Uterus (tissue), 2 donors: ENCODE data around the gene NT5C3B.

ENCODE experiments used
- POLR2A ChIP-seq, 2 donors: fragments of 450-650 bp; IDR thresholded peaks; one replicate each; pipeline ENCODE4 v1.6.1; 2016; ENCODE audit warnings: antibody characterized with exemption in 2 of 2, mild to moderate bottlenecking in 1 of 2, moderate library complexity in 1 of 2
- TF ChIP-seq, protein P1 (sequence below), 4 experiments: fragments of 200-600 bp in 2 of 4; fragments of 450-650 bp in 2 of 4; sonication (generic) in 2 of 4; IDR thresholded peaks; one replicate each; pipeline ENCODE4 v1.5.1; 2016 to 2019; ENCODE audit warnings: antibody characterized with exemption in 4 of 4, mild to moderate bottlenecking in 2 of 4, moderate library complexity in 1 of 4

DNA sequence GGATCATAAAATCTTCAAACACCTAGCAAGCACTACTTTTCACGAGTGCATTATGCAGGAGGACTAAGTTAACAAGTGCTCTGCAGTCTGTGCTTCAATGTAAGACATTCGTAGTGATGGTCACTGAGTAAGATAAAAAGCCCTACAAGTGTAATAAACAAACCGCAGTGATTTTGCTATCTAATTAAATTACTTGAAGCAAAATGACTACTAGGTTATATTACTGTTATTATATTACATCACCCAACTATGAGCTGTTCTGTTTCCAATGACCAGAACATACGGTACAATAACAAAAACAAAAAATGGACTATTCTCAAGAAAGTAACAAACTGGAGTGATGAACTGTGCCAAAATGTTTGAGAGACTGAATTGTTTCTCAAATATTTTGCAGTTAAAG is 12.8 kb upstream of the NT5C3B start:
- TF ChIP-seq, protein P1, sequence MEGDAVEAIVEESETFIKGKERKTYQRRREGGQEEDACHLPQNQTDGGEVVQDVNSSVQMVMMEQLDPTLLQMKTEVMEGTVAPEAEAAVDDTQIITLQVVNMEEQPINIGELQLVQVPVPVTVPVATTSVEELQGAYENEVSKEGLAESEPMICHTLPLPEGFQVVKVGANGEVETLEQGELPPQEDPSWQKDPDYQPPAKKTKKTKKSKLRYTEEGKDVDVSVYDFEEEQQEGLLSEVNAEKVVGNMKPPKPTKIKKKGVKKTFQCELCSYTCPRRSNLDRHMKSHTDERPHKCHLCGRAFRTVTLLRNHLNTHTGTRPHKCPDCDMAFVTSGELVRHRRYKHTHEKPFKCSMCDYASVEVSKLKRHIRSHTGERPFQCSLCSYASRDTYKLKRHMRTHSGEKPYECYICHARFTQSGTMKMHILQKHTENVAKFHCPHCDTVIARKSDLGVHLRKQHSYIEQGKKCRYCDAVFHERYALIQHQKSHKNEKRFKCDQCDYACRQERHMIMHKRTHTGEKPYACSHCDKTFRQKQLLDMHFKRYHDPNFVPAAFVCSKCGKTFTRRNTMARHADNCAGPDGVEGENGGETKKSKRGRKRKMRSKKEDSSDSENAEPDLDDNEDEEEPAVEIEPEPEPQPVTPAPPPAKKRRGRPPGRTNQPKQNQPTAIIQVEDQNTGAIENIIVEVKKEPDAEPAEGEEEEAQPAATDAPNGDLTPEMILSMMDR (IDR thresholded peaks at IDR 0.05): no peak
- TF ChIP-seq POLR2A (IDR thresholded peaks at IDR 0.05): no peak
